AG10803 (cell line): ENCODE results near the gene CTU2.

Source experiments
- DNase-seq: peaks from one replicate; pipeline ENCODE4 v3.0.0; 2010; ENCODE audit warnings: low read depth
- H3K4me3 ChIP-seq: 2 replicates; pipeline ENCODE4 v1.5.1; 2011; ENCODE audit warnings: mild to moderate bottlenecking, low read length, control low read depth
- CTCF ChIP-seq: conservative IDR thresholded peaks from 2 replicates; pipeline ENCODE4 v1.5.1; 2011; ENCODE audit warnings: mild to moderate bottlenecking, low read length, control low read depth, inconsistent platforms

The CTU2 gene

GRCh38 chr16:88720396-88720970 is 14.2 kb downstream of the CTU2 start:
- DNase-seq: no peak
- TF ChIP-seq CTCF: no peak
- H3K4me3 ChIP-seq: no peak overlapping the region

- TF ChIP-seq CTCF: no peak
- H3K4me3 ChIP-seq: no peak overlapping the region
- DNase-seq: no peak
Observed at GRCh38 chr16:88721236-88721635, 14.9 kb downstream of the CTU2 start.

- TF ChIP-seq CTCF: no peak
- H3K4me3 ChIP-seq: no peak overlapping the region
- DNase-seq: no peak
Observed at GRCh38 chr16:88721815-88722755, 15.8 kb downstream of the CTU2 start.

GRCh38 chr16:88722784-88723506 is 16.6 kb downstream of the CTU2 start:
- no peak for TF ChIP-seq CTCF
- no peak overlapping the region for H3K4me3 ChIP-seq
- DNase-seq: no peak

GRCh38 chr16:88723507-88723887 is 17.2 kb downstream of the CTU2 start:
- H3K4me3 ChIP-seq: no peak overlapping the region
- no peak for DNase-seq
- TF ChIP-seq CTCF: no peak

- DNase-seq: no peak
- no peak for TF ChIP-seq CTCF
- H3K4me3 ChIP-seq: no peak overlapping the region
Observed at GRCh38 chr16:88723911-88724310, 17.6 kb downstream of the CTU2 start.
